Measurements from ENCODE around the gene ADAR.
A peak's percentile ranks its signal among the peaks of the same experiment; 100 is the strongest.

DNA sequence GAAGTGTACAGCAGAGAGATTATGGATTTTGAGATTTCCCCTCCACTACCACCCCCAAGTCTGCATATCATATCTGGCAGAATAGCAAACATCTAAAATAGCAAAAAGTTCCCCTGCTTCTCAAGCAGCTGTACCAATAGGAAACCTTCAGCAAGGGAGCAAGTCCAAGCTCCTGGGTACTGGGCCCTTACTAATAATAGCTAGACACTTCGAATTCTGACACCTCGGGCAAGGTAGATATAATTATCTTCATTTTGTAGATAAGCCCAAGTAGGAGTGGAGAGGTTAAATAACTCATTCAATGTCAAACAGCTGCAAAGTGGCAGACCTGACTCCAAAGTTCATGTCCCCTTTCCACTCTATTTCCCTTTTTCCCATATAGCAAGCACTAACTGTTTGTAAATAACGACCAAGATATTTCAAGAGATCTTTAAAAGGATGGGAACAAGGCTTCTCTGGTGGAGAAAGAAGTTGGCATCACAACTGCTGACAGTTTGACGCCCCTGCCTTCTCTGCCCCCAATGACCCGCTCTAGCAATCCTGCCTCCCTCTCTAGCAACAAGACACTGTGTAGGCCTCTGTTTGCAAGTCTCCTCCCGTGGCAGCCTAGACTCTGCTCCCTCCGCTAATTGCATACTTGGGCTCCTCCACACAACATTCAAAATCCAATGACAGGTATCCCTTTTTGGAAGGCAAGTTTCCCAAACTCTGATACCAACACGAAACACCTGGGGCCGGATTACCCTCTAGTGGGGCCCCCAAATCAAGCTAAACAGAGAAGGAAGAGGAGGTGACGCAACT is 18.7 kb upstream of the ADAR start:
- TF ChIP-seq POLR2A (IDR thresholded peaks at IDR 0.05; ENCODE audit: low read depth, low read length): no peak
- no peak for TF ChIP-seq RCOR1 (IDR thresholded peaks at IDR 0.05; ENCODE audit: insufficient replicate concordance, low read length)
- TF ChIP-seq, protein P1, sequence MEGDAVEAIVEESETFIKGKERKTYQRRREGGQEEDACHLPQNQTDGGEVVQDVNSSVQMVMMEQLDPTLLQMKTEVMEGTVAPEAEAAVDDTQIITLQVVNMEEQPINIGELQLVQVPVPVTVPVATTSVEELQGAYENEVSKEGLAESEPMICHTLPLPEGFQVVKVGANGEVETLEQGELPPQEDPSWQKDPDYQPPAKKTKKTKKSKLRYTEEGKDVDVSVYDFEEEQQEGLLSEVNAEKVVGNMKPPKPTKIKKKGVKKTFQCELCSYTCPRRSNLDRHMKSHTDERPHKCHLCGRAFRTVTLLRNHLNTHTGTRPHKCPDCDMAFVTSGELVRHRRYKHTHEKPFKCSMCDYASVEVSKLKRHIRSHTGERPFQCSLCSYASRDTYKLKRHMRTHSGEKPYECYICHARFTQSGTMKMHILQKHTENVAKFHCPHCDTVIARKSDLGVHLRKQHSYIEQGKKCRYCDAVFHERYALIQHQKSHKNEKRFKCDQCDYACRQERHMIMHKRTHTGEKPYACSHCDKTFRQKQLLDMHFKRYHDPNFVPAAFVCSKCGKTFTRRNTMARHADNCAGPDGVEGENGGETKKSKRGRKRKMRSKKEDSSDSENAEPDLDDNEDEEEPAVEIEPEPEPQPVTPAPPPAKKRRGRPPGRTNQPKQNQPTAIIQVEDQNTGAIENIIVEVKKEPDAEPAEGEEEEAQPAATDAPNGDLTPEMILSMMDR (conservative IDR thresholded peaks at IDR 0.05; ENCODE audit: low read depth, low read length): no peak
- peak; percentile 95; the same call in 1 of the 2 replicates for TF ChIP-seq CEBPB (IDR thresholded peaks at IDR 0.05; ENCODE audit: low read depth, low read length)
- TF ChIP-seq CHD1 (IDR thresholded peaks at IDR 0.05; ENCODE audit: low read depth, low read length): no peak
- TF ChIP-seq MAZ (IDR thresholded peaks at IDR 0.05; ENCODE audit: borderline replicate concordance, low read depth, low read length): no peak
- TF ChIP-seq, protein P2, sequence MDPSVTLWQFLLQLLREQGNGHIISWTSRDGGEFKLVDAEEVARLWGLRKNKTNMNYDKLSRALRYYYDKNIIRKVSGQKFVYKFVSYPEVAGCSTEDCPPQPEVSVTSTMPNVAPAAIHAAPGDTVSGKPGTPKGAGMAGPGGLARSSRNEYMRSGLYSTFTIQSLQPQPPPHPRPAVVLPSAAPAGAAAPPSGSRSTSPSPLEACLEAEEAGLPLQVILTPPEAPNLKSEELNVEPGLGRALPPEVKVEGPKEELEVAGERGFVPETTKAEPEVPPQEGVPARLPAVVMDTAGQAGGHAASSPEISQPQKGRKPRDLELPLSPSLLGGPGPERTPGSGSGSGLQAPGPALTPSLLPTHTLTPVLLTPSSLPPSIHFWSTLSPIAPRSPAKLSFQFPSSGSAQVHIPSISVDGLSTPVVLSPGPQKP (IDR thresholded peaks at IDR 0.05; ENCODE audit: borderline replicate concordance, low read depth, low read length): no peak
